Astrocyte (in vitro differentiated cells and primary cell): Measurements from ENCODE around the gene F7.

ENCODE experiments used
- CTCF ChIP-seq: IDR thresholded peaks from 2 replicates; pipeline ENCODE4 v1.5.1; 2011; ENCODE audit warnings: low read depth, mild to moderate bottlenecking, inconsistent platforms, low read length, moderate library complexity; ENCODE audit not compliant: insufficient read depth
- EZH2 ChIP-seq: IDR thresholded peaks from 2 replicates; pipeline ENCODE4 v1.6.1; 2012; ENCODE audit warnings: mild to moderate bottlenecking, low read length, inconsistent platforms; ENCODE audit not compliant: insufficient read depth

GRCh38 chr13:113086991-113087922 is 18.3 kb upstream of the F7 start:
- no peak for TF ChIP-seq CTCF
- TF ChIP-seq EZH2 = no peak
